GM12878 (cell line): ENCODE data around the gene MEN1. TPM values are rescaled to one million over a fixed set of nuclear protein-coding genes. Genes with fewer than 3 reads are reported as not detected.

Experiments used
- ATAC-seq: fragments of 200-7000 bp; cut with Tn5 transposase; 3 replicates; pipeline ENCODE4 v1.9.1; 2020; ENCODE audit warnings: mild to moderate bottlenecking, moderate library complexity
- BruUV-seq: library from RNA; stranded (reverse); fragments of 400-500 nt; replicated peaks from 2 replicates; lab custom pipeline; 2021; lab: Mats Ljungman, UMichigan
- CTCF ChIA-PET: fragments of 300-600 bp; sonication (Branson Sonifier 250); formaldehyde crosslinking; extraction: SDS; loops from one replicate; lab custom pipeline; 2021; ENCODE audit warnings: inconsistent platforms; lab: Yijun Ruan, JAX
- POLR2A ChIA-PET: fragments of 350-600 bp; formaldehyde crosslinking; extraction: SDS; loops from one replicate; lab custom pipeline; 2021; ENCODE audit warnings: inconsistent platforms; lab: Charles Lee
- RAD21 ChIA-PET: fragments of 300-600 bp; sonication (Branson Sonifier 250); formaldehyde crosslinking; loops from one replicate; lab custom pipeline; 2023; ENCODE audit warnings: antibody characterized with exemption; ENCODE audit not compliant: unreplicated experiment; lab: Charles Lee
- SMC1A ChIA-PET: fragments of 300-600 bp; sonication (Branson Sonifier 250); formaldehyde crosslinking; loops from one replicate; lab custom pipeline; 2023; ENCODE audit not compliant: unreplicated experiment, uncharacterized antibody; lab: Charles Lee
- DNase-seq: peaks from one replicate; pipeline ENCODE4 v3.0.0-alpha.2; 2011; ENCODE audit warnings: low read depth, low spot score
- FAIRE-seq: peaks from 3 replicates; lab custom pipeline; 2011; peaks lifted over from hg19 to GRCh38; lab: Jason Lieb, UNC
- H2AFZ ChIP-seq: 2 replicates; pipeline ENCODE4 v1.6.0; 2011; ENCODE audit warnings: low read depth, low read length, control low read depth; ENCODE audit not compliant: control insufficient read depth
- H3K27ac ChIP-seq: 2 replicates; pipeline ENCODE4 v1.5.1; 2011; ENCODE audit warnings: control low read depth; ENCODE audit not compliant: control insufficient read depth, insufficient read depth
- H3K27me3 ChIP-seq, 2 experiments: replicated peaks in 1 of 2; 2 replicates each; pipeline versions ENCODE4 v1.6.0 to v1.6.1; 2011; ENCODE audit warnings: low read length in 1 of 2; ENCODE audit not compliant: control insufficient read depth in 2 of 2, insufficient read depth in 2 of 2
- H3K36me3 ChIP-seq, 2 experiments: 2 replicates each; pipeline ENCODE4 v1.5.1; 2011; ENCODE audit warnings: low read length in 1 of 2; ENCODE audit not compliant: control insufficient read depth in 2 of 2, insufficient read depth in 2 of 2
- H3K4me1 ChIP-seq: 2 replicates; pipeline ENCODE4 v1.6.1; 2011; ENCODE audit warnings: mild to moderate bottlenecking, low read length, moderate library complexity, mixed read lengths; ENCODE audit not compliant: control insufficient read depth, insufficient read depth
- H3K4me2 ChIP-seq: 2 replicates; pipeline ENCODE4 v1.6.0; 2011; ENCODE audit warnings: control low read depth; ENCODE audit not compliant: control insufficient read depth, insufficient read depth
- H3K4me3 ChIP-seq: fragments of 200-600 bp; sonication (generic); 2 replicates; pipeline ENCODE4 v1.5.1; 2016
- H3K79me2 ChIP-seq: 2 replicates; pipeline ENCODE4 v1.6.0; 2011; ENCODE audit warnings: low read length; ENCODE audit not compliant: control insufficient read depth, insufficient read depth
- H3K9ac ChIP-seq: 2 replicates; pipeline ENCODE4 v1.8.0; 2011; ENCODE audit warnings: low read length, control low read depth, mixed read lengths; ENCODE audit not compliant: control insufficient read depth, insufficient read depth
- H3K9me3 ChIP-seq: replicated peaks from 3 replicates; pipeline ENCODE4 v1.5.1; 2011; ENCODE audit warnings: mild to moderate bottlenecking, low read length; ENCODE audit not compliant: control insufficient read depth, insufficient read depth
- H4K20me1 ChIP-seq: 2 replicates; pipeline ENCODE4 v1.6.0; 2011; ENCODE audit not compliant: control insufficient read depth, insufficient read depth
- BCL11A ChIP-seq: IDR thresholded peaks from 2 replicates; pipeline ENCODE4 v1.6.1; 2011; ENCODE audit warnings: low read depth, low read length
- CBFB ChIP-seq: IDR thresholded peaks from 2 replicates; pipeline ENCODE4 v1.6.1; 2016; ENCODE audit warnings: antibody characterized with exemption, low read depth
- CEBPB ChIP-seq, 2 experiments: fragments of 150-350 bp in 1 of 2; IDR thresholded peaks; 2 replicates each; pipeline ENCODE4 v1.6.1; 2012 to 2014; ENCODE audit warnings: low read depth in 2 of 2, low read length in 2 of 2, borderline replicate concordance in 1 of 2, inconsistent platforms in 1 of 2
- CHD2 ChIP-seq: IDR thresholded peaks from 2 replicates; pipeline ENCODE4 v1.6.1; 2011; ENCODE audit warnings: low read depth, low read length, improper control_type of control experiment, borderline replicate concordance
- FOS ChIP-seq: IDR thresholded peaks from 3 replicates; pipeline ENCODE4 v1.6.1; 2011; ENCODE audit warnings: borderline replicate concordance; ENCODE audit not compliant: insufficient read length; ENCODE audit errors: extremely low read depth
- GATAD2B ChIP-seq: fragments of 450-650 bp; conservative IDR thresholded peaks from 2 replicates; pipeline ENCODE4 v1.6.1; 2017; ENCODE audit warnings: low read depth, mild to moderate bottlenecking, moderate library complexity
- HDGF ChIP-seq: fragments of 450-650 bp; IDR thresholded peaks from 2 replicates; pipeline ENCODE4 v1.6.1; 2016; ENCODE audit warnings: antibody characterized with exemption
- JUNB ChIP-seq: IDR thresholded peaks from 2 replicates; pipeline ENCODE4 v1.6.1; 2016; ENCODE audit warnings: antibody characterized with exemption, mild to moderate bottlenecking
- MEF2A ChIP-seq: IDR thresholded peaks from 2 replicates; pipeline ENCODE4 v1.6.1; 2011; ENCODE audit warnings: low read depth, mild to moderate bottlenecking, low read length, moderate library complexity; ENCODE audit not compliant: insufficient read depth
- NR2C2 ChIP-seq: IDR thresholded peaks from 2 replicates; pipeline ENCODE4 v1.6.1; 2011; ENCODE audit warnings: borderline replicate concordance, low read depth; ENCODE audit not compliant: control insufficient read depth, insufficient read length
- NR2F1 ChIP-seq: fragments of 450-650 bp; conservative IDR thresholded peaks from 2 replicates; pipeline ENCODE4 v1.6.1; 2017; ENCODE audit warnings: mild to moderate bottlenecking
- POLR2A ChIP-seq: IDR thresholded peaks from 2 replicates; pipeline ENCODE4 v1.6.1; 2011; ENCODE audit warnings: low read depth, mild to moderate bottlenecking, low read length
- RFX5 ChIP-seq: IDR thresholded peaks from 2 replicates; pipeline ENCODE4 v1.6.1; 2011; ENCODE audit warnings: low read depth, low read length, improper control_type of control experiment
- SREBF2 ChIP-seq: IDR thresholded peaks from 2 replicates; pipeline ENCODE4 v1.6.1; 2012; ENCODE audit warnings: mild to moderate bottlenecking, low read length
- SRF ChIP-seq, 2 experiments: IDR thresholded peaks; 2 replicates each; pipeline ENCODE4 v1.6.1; 2011; ENCODE audit warnings: low read depth in 2 of 2, low read length in 2 of 2, mild to moderate bottlenecking in 1 of 2, moderate library complexity in 1 of 2
- SUZ12 ChIP-seq: fragments of 200-600 bp; sonication (generic); IDR thresholded peaks from one replicate; pipeline ENCODE4 v1.6.1; 2018; ENCODE audit warnings: antibody characterized with exemption, mild to moderate bottlenecking; ENCODE audit not compliant: unreplicated experiment
- TAF1 ChIP-seq: IDR thresholded peaks from 2 replicates; pipeline ENCODE4 v1.6.1; 2011; ENCODE audit warnings: mild to moderate bottlenecking, low read depth, low read length, borderline replicate concordance
- TBL1XR1 ChIP-seq: IDR thresholded peaks from 2 replicates; pipeline ENCODE4 v1.6.1; 2012; ENCODE audit warnings: low read depth, low read length, improper control_type of control experiment
- WRNIP1 ChIP-seq: IDR thresholded peaks from 2 replicates; pipeline ENCODE4 v1.6.1; 2011; ENCODE audit warnings: low read depth, low read length, improper control_type of control experiment, borderline replicate concordance
- ZNF274 ChIP-seq: IDR thresholded peaks from one replicate; pipeline ENCODE4 v1.8.0; 2011; ENCODE audit not compliant: insufficient read length, insufficient read depth
- WGBS: methylation state at CpG from one replicate; pipeline ENCODE4 v1.1.6; 2016; ENCODE audit warnings: low lambda C conversion rate; ENCODE audit not compliant: insufficient replicate concordance, insufficient coverage; ENCODE audit errors: missing lambda C conversion rate; 5-methylcytosine and 5-hydroxymethylcytosine counted together
- in situ Hi-C: fragments of 300-500 bp; cut with MboI; formaldehyde crosslinking; loops from 9 replicates; pipeline ENCODE4 v1.14.3; 2018; ENCODE audit warnings: mixed read lengths
- intact Hi-C: fragments of 100-400 bp; cut with micrococcal nuclease; formaldehyde crosslinking; loops from one replicate; pipeline ENCODE4 v1.14.2; 2022; ENCODE audit not compliant: unreplicated experiment
- polyA plus RNA-seq, 11 experiments: library from polyadenylated mRNA; depleted of rRNA in 4 of 11; unstranded in 6 of 11; stranded (reverse) in 5 of 11; fragments of >200 nt; fragmentation: Nextera tagmentation in 4 of 11; fragmentation: Illumina TruSeq in 1 of 11; extraction: Ambion mirVana in 4 of 11; extraction: Trizol in 1 of 11; gene quantifications; 1 replicate in 1 of 11; 2 replicates in 10 of 11; pipeline versions ENCODE4 v1.2.1 to v1.2.3, GENCODE V29; 2011 to 2016; ENCODE audit warnings: inconsistent platforms in 2 of 11, missing spikeins in 2 of 11, low read depth in 1 of 11
- total RNA-seq, 4 experiments: library from RNA; depleted of rRNA in 3 of 4; stranded (reverse); fragments of >200 nt in 3 of 4; fragmentation: Illumina TruSeq in 1 of 4; extraction: Trizol in 1 of 4; gene quantifications; 2 replicates each; pipeline versions ENCODE4 v1.2.1 to v1.2.3, GENCODE V29; 2013 to 2021
- TF ChIP-seq, protein P1 (sequence below): IDR thresholded peaks from 2 replicates; pipeline ENCODE4 v1.6.1; 2012; ENCODE audit warnings: low read length, inconsistent platforms
- TF ChIP-seq, protein P2 (sequence below): fragments of 450-650 bp; IDR thresholded peaks from 2 replicates; pipeline ENCODE4 v1.6.1; 2016; ENCODE audit warnings: mild to moderate bottlenecking

Gene MEN1
- total and polyA plus RNA-seq, 10 of the 15 experiments (the other 5 are each of a cell fraction or from before 2014, with no cell fraction given): 2.5 to 39.7 (median 20.7) TPM

DNA sequence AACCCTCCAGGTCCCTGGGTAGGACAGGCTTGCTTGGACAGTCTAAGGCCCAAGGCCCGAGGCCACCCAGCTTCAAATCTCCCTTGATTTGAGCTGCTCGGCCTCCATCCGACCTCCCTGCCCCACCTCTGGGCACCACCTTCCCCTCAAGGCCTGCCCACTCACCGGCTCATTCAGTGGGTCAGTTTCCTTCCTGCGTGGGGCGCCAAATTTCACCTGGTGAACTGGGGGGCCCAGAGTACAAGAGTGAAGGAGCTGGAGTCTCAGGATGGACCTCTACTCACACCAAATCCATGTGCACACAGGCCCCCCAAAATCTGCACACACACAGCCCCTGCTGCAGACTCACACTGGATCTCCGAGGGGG, 11.1 kb downstream of the MEN1 start (continued):
- TF ChIP-seq, protein P1, sequence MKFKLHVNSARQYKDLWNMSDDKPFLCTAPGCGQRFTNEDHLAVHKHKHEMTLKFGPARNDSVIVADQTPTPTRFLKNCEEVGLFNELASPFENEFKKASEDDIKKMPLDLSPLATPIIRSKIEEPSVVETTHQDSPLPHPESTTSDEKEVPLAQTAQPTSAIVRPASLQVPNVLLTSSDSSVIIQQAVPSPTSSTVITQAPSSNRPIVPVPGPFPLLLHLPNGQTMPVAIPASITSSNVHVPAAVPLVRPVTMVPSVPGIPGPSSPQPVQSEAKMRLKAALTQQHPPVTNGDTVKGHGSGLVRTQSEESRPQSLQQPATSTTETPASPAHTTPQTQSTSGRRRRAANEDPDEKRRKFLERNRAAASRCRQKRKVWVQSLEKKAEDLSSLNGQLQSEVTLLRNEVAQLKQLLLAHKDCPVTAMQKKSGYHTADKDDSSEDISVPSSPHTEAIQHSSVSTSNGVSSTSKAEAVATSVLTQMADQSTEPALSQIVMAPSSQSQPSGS: no peak
- no peak for TF ChIP-seq FOS
- no peak for TF ChIP-seq SUZ12
- TF ChIP-seq CEBPB (IDR thresholded peaks at IDR 0.05; ENCODE audit: borderline replicate concordance in 1 of 2, low read depth in 2 of 2, low read length in 2 of 2): no peak
- TF ChIP-seq, all 136 proteins: peak for 0

DNA sequence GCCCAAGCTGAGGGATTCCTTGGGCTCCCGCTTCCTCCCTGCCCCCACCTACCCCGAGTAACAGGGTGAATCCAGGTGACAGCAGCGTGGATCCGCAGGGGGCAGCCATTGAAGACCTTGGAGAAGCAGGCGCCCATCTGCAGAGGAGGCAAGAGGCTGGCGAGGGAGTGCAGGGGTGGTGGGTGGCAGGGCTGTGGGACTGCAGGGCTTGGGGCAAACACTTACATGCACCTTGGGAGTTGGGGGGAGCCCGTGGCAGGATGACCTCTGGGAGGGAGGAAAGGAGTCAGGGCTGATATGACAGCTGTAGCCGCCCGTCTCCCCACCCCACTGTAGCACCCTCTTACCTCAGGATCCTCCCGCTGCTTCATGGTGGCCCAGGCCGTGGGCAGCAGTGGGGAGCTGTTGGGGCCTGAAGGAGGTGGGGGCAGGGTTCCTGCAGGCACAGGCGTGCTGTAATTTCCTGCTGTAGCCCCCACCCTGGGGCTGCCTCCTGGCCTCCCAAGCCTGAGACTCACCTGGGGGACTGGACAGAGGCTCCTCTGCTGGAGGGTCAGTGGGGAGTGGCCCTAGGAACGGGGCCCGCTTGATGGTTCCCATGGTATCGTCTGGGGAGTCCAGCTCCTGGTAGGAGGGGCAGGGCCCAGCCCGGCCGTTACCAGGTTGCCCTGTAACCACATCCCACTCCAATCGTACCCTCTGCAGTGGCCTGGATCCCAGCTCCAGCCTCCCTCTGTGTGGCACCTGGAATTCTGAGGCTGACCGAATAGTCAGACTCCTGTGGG, 13.4 kb downstream of the MEN1 start:
- no peak for ATAC-seq
- Histone ChIP-seq H3K4me2 (no peak overlapping the region), H3K27me3 (no peaks in the 10 kb centered on the region), H3K4me3 (no peak overlapping the region), H3K79me2 (peaks cover 16% of the 10 kb centered on the region), H3K9ac (no peak overlapping the region), H3K9me3 (no peaks in the 10 kb centered on the region), H2AFZ (no peak overlapping the region), H3K27ac (no peak overlapping the region), H3K36me3 (peaks cover 6 to 16% of the 10 kb centered on the region in 2 experiments; a peak in 3 of 4 replicates), H4K20me1 (no peaks in the 10 kb centered on the region), H3K4me1 (peaks cover 30% of the 10 kb centered on the region)
- in situ Hi-C loops (no loop called here), intact Hi-C loops (no loop called here)
- no TSS peak for BruUV-seq
- no peak for DNase-seq
- FAIRE-seq: no peak
- 91% methylated on average over 19 of the region's 19 CpGs for WGBS
- POLR2A ChIA-PET: no interaction called here
- CTCF ChIA-PET: no interaction called here
- RAD21 ChIA-PET: no interaction called here
- SMC1A ChIA-PET: no interaction called here
- no peak for TF ChIP-seq RFX5
- no peak for TF ChIP-seq POLR2A
- no peak for TF ChIP-seq SREBF2
- no peak for TF ChIP-seq TBL1XR1
- TF ChIP-seq TAF1: no peak
- TF ChIP-seq CBFB: no peak
- no peak for TF ChIP-seq BCL11A
- no peak for TF ChIP-seq MEF2A
- no peak for TF ChIP-seq NR2C2
- TF ChIP-seq CHD2: no peak
- TF ChIP-seq WRNIP1: no peak
- no peak for TF ChIP-seq SRF (IDR thresholded peaks at IDR 0.05; ENCODE audit: low read depth in 2 of 2, low read length in 2 of 2)
- no peak for TF ChIP-seq GATAD2B
- TF ChIP-seq, protein P2, sequence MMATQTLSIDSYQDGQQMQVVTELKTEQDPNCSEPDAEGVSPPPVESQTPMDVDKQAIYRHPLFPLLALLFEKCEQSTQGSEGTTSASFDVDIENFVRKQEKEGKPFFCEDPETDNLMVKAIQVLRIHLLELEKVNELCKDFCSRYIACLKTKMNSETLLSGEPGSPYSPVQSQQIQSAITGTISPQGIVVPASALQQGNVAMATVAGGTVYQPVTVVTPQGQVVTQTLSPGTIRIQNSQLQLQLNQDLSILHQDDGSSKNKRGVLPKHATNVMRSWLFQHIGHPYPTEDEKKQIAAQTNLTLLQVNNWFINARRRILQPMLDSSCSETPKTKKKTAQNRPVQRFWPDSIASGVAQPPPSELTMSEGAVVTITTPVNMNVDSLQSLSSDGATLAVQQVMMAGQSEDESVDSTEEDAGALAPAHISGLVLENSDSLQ: no peak
- no peak for TF ChIP-seq ZNF274
- TF ChIP-seq JUNB: no peak
- no peak for TF ChIP-seq HDGF
- TF ChIP-seq NR2F1: no peak
